Fibroblast of lung (primary cell): ENCODE results near the gene GUCA1A. TPM values are rescaled to one million over a fixed set of nuclear protein-coding genes. Genes with fewer than 3 reads are reported as not detected.

Experiments
- DNase-seq, 2 donors: peaks; one replicate each; pipeline versions ENCODE4 v3.0.0 to v3.0.0-alpha.2; 2010; ENCODE audit warnings: low read depth in 2 of 2
- H2AFZ ChIP-seq: 2 replicates; pipeline ENCODE4 v1.5.1; 2012; ENCODE audit warnings: low read length, control low read depth, inconsistent platforms
- H3K27ac ChIP-seq: 2 replicates; pipeline ENCODE4 v1.5.1; 2011; ENCODE audit warnings: low read length, control low read depth; ENCODE audit not compliant: insufficient read depth
- H3K27me3 ChIP-seq: 2 replicates; pipeline ENCODE4 v1.5.1; 2011; ENCODE audit warnings: mild to moderate bottlenecking, low read length; ENCODE audit not compliant: control insufficient read depth, insufficient read depth
- H3K36me3 ChIP-seq: 2 replicates; pipeline ENCODE4 v1.5.1; 2011; ENCODE audit warnings: low read length; ENCODE audit not compliant: control insufficient read depth, insufficient read depth
- H3K4me1 ChIP-seq: 2 replicates; pipeline ENCODE4 v1.5.1; 2011; ENCODE audit warnings: low read length; ENCODE audit not compliant: control insufficient read depth, insufficient read depth; ENCODE audit errors: extremely low read depth
- H3K4me2 ChIP-seq: 2 replicates; pipeline ENCODE4 v1.5.1; 2011; ENCODE audit warnings: low read length, control low read depth; ENCODE audit not compliant: insufficient read depth; ENCODE audit errors: extremely low read depth
- H3K4me3 ChIP-seq, 4 experiments: fragments of 200-600 bp in 1 of 4; sonication (generic) in 1 of 4; replicated peaks in 1 of 4; 2 replicates each; pipeline ENCODE4 v1.5.1; 2011 to 2016; ENCODE audit warnings: low read length in 4 of 4, low read depth in 3 of 4, mild to moderate bottlenecking in 3 of 4, control low read depth in 2 of 4, inconsistent platforms in 1 of 4, mixed read lengths in 1 of 4; ENCODE audit not compliant: insufficient read depth in 1 of 4; ENCODE audit errors: control extremely low read depth in 1 of 4
- H3K79me2 ChIP-seq: 2 replicates; pipeline ENCODE4 v1.5.1; 2012; ENCODE audit warnings: mild to moderate bottlenecking, low read length, inconsistent platforms; ENCODE audit not compliant: control insufficient read depth, insufficient read depth
- H3K9ac ChIP-seq: 2 replicates; pipeline ENCODE4 v1.5.1; 2011; ENCODE audit warnings: mild to moderate bottlenecking, low read length, control low read depth; ENCODE audit not compliant: insufficient read depth
- H3K9me3 ChIP-seq: 2 replicates; pipeline ENCODE4 v1.5.1; 2012; ENCODE audit warnings: low read depth, low read length; ENCODE audit not compliant: control insufficient read depth, insufficient read depth
- H4K20me1 ChIP-seq: 2 replicates; pipeline ENCODE4 v1.5.1; 2011; ENCODE audit warnings: low read length; ENCODE audit not compliant: control insufficient read depth, insufficient read depth; ENCODE audit errors: extremely low read depth
- EZH2 ChIP-seq: IDR thresholded peaks from 2 replicates; pipeline ENCODE4 v1.5.1; 2012; ENCODE audit warnings: low read length, control low read depth, mild to moderate bottlenecking; ENCODE audit errors: missing control alignments
- polyA plus RNA-seq, 2 donors: library from polyadenylated mRNA; depleted of rRNA in 1 of 2; stranded (reverse) in 1 of 2; unstranded in 1 of 2; fragments of >200 nt; gene quantifications; 2 replicates each; pipeline ENCODE4 v1.2.1, GENCODE V29; 2011 to 2012; ENCODE audit warnings: missing spikeins in 1 of 2
- total RNA-seq: library from RNA; depleted of rRNA; stranded (reverse); fragments of >200 nt; gene quantifications from 2 replicates; pipeline ENCODE4 v1.2.1, GENCODE V29; 2014
- TF ChIP-seq, protein P1 (sequence below), 2 donors: IDR thresholded peaks in 1 of 2; conservative IDR thresholded peaks in 1 of 2; 1 replicate in 1 of 2; 2 replicates in 1 of 2; pipeline ENCODE4 v1.5.1; 2011 to 2012; ENCODE audit warnings: low read length in 2 of 2, control low read depth in 1 of 2, inconsistent platforms in 1 of 2, low read depth in 1 of 2, mild to moderate bottlenecking in 1 of 2

Gene GUCA1A
- total and polyA plus RNA-seq, 2 donors (not counting 1 experiment from before 2014, with no cell fraction given), result 0.16 to 0.33 TPM

DNA sequence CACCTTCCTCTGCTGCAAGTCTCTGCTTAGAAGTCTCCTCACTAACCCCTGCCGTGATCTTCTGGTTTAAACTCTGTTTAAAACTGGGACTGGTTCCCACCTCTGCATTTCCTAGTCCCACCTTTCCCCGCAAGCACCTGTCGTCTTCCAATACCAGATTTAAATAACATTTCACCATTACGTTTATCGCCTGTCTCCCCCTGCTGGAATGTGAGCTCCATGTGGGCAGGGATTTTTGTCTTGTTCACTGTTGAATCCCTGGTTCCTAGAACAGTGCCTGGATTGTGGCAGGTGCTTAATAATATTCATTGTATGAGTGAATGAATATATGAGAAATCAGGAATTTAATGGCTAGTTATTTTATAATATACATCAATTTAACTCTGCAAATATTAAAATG lies 2.7 kb downstream of the GUCA1A start:
- Histone ChIP-seq H3K27ac (no peak overlapping the region), H3K4me1 (no peaks in the 10 kb centered on the region), H3K9me3 (no peaks in the 10 kb centered on the region), H3K4me2 (no peak overlapping the region), H3K27me3 (no peaks in the 10 kb centered on the region), H4K20me1 (no peaks in the 10 kb centered on the region), H2AFZ (no peak overlapping the region), H3K36me3 (no peaks in the 10 kb centered on the region), H3K4me3 (no peak overlapping the region), H3K9ac (no peak overlapping the region), H3K79me2 (no peaks in the 10 kb centered on the region)
- TF ChIP-seq, protein P1, sequence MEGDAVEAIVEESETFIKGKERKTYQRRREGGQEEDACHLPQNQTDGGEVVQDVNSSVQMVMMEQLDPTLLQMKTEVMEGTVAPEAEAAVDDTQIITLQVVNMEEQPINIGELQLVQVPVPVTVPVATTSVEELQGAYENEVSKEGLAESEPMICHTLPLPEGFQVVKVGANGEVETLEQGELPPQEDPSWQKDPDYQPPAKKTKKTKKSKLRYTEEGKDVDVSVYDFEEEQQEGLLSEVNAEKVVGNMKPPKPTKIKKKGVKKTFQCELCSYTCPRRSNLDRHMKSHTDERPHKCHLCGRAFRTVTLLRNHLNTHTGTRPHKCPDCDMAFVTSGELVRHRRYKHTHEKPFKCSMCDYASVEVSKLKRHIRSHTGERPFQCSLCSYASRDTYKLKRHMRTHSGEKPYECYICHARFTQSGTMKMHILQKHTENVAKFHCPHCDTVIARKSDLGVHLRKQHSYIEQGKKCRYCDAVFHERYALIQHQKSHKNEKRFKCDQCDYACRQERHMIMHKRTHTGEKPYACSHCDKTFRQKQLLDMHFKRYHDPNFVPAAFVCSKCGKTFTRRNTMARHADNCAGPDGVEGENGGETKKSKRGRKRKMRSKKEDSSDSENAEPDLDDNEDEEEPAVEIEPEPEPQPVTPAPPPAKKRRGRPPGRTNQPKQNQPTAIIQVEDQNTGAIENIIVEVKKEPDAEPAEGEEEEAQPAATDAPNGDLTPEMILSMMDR (conservative IDR thresholded peaks at IDR 0.05 in 1 of 2, IDR thresholded peaks at IDR 0.05 in 1 of 2; ENCODE audit: low read depth in 1 of 2, low read length in 2 of 2), result peak; percentile 20 to 31
- no peak for TF ChIP-seq EZH2
- no peak for DNase-seq

DNA sequence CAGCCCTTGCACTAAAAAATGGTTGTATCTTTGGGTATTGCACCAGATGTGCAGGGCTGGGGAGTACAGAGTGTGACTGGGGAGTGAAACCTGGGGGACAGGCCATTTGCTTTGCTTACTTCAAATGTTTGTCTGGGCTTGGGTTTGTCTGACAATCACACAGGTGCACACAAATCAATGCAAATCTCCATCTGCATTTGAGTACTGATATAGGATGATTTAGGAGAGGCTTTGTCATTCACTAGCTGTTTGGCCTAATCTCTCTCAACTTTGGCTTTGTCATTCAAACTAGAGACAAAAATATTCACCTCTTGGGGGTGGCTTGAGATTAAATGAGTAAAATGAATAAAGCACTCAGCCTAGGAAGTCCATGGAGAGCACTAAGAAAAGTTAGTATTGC lies 3.8 kb downstream of the GUCA1A start:
- H3K9ac ChIP-seq, result no peak overlapping the region
- no peak overlapping the region for H2AFZ ChIP-seq
- H3K79me2 ChIP-seq, result no peaks in the 10 kb centered on the region
- TF ChIP-seq, protein P1 (conservative IDR thresholded peaks at IDR 0.05 in 1 of 2, IDR thresholded peaks at IDR 0.05 in 1 of 2; ENCODE audit: low read depth in 1 of 2, low read length in 2 of 2), result no peak
- TF ChIP-seq EZH2, result no peak
- H3K36me3 ChIP-seq, result no peaks in the 10 kb centered on the region
- no peaks in the 10 kb centered on the region for H4K20me1 ChIP-seq
- no peak for DNase-seq
- no peaks in the 10 kb centered on the region for H3K27me3 ChIP-seq
- H3K4me1 ChIP-seq, result no peaks in the 10 kb centered on the region
- no peaks in the 10 kb centered on the region for H3K9me3 ChIP-seq
- no peak overlapping the region for H3K27ac ChIP-seq
- no peak overlapping the region for H3K4me3 ChIP-seq
- H3K4me2 ChIP-seq, result no peak overlapping the region

DNA sequence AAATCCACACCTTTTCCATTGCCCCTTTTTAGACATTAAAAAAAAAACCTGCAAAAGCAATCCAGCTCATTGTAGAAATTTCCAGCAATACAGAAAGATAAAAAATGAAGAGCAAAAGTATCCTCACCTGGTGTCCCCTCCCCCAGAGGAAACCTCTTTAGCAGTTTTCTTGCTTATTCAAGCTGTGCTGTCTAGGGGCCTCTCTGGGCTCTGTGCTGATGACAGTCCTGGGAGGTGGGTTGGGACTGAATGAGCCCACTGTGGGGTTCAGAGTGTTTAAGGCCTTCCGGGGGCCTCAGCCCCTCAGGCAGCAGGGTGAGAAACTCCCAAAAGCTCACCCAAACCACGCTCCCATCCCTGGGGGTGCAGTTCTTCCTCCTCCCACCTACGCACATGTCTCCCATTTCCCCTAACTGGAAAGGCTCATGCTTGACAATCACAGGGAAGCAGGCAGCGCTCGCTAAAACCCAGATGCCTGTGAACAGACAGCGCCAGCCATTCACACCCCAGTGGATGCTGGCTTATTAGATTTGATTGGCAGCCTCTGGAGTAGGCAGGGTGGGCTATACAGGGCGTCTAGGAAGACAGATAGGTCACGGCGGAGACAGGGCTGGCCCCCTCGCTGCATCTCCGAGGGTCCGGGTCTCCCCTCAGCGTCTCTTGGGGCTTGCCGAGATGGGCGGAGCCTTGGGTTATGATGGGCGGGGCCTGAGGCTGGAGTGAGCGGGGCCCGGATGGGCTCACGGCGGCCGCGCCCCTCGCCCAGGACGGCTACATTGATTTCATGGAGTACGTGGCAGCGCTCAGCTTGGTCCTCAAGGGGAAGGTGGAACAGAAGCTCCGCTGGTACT lies 4.6 kb downstream of the GUCA1A start:
- H2AFZ ChIP-seq, result no peak overlapping the region
- peak overlapping the region in 1 of 4 experiments; percentile 10 for H3K4me3 ChIP-seq
- no peak overlapping the region for H3K9ac ChIP-seq
- H3K27ac ChIP-seq, result no peak overlapping the region
- no peaks in the 10 kb centered on the region for H3K9me3 ChIP-seq
- no peak for DNase-seq
- no peaks in the 10 kb centered on the region for H3K36me3 ChIP-seq
- H4K20me1 ChIP-seq, result no peaks in the 10 kb centered on the region
- TF ChIP-seq EZH2, result no peak
- TF ChIP-seq, protein P1 (conservative IDR thresholded peaks at IDR 0.05 in 1 of 2, IDR thresholded peaks at IDR 0.05 in 1 of 2; ENCODE audit: low read depth in 1 of 2, low read length in 2 of 2), result no peak
- no peaks in the 10 kb centered on the region for H3K27me3 ChIP-seq
- H3K4me2 ChIP-seq, result no peak overlapping the region
- H3K4me1 ChIP-seq, result no peaks in the 10 kb centered on the region
- no peaks in the 10 kb centered on the region for H3K79me2 ChIP-seq
